ENCODE measurements around the gene NLK. TPM values are rescaled to one million over a fixed set of nuclear protein-coding genes. Genes with fewer than 3 reads are reported as not detected.

NLK gene
- 51.5 TPM for polyA plus RNA-seq (2013, experiment 1 of 4)
- polyA plus RNA-seq (2013, experiment 2 of 4): 50.1 TPM
- polyA plus RNA-seq (2013, experiment 3 of 4): 39.1 TPM
- polyA plus RNA-seq (2013, experiment 4 of 4): 41.4 TPM

DNA sequence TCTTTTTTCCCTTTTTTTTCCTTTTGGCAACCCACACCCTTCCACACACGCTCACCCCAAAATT is at the start of gene NLK:
TSS of gene NLK (plus strand) at position 21 of the 64 bp plus-strand sequence. CDS start 197 bp downstream, outside the sequence.
- Histone ChIP-seq H3K27ac (ENCODE audit: insufficient read depth, low read depth, low read length, poor library complexity, severe bottlenecking) (no peak within 1 kb of the TSS), H3K9me3 (ENCODE audit: control insufficient read depth, low read length) (peaks cover 2% of the 10 kb centered on the region), H3K36me3 (ENCODE audit: control insufficient read depth, insufficient read depth, low read length) (no peaks in the 10 kb centered on the region), H3K4me1 (ENCODE audit: control insufficient read depth, insufficient read depth, low read length) (peaks cover 5% of the 10 kb centered on the region), H3K4me3 (ENCODE audit: insufficient read depth, low read depth, low read length) (peak within 1 kb of the TSS; percentile 69), H3K27me3 (ENCODE audit: control insufficient read depth, insufficient read depth, low read length, poor library complexity, severe bottlenecking) (no peaks in the 10 kb centered on the region)
- no CpG with 5 or more reads among the region's 1 CpG for WGBS, 2 experiments

DNA sequence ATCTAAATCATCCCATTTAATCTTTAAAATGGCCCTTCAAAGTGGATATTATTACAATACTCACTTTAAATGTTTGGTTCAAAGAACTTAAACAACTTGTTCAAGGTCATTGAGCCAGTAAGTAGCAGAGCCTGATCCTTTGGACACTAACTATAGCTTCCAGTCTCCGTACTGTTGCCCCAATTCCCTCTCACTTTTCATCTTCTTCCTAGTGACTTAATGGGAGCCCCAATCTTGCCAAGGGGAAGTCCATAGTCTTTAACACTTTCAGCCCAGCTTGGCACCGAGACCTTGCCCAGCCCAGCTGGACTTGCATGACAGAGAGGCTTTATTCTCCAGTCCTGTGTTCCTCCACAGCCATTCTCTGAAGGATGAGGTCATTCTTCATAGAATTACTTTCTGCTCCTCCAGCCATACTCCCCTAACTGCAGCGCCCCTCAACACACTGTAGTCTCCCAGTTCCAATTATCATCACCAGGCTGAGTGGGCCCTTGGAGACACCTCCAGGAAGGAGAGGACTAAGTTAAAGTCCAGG is 49.2 kb upstream of the NLK start:
- H3K36me3 ChIP-seq (ENCODE audit: control insufficient read depth, insufficient read depth, low read length): no peaks in the 10 kb centered on the region
- H3K4me1 ChIP-seq (ENCODE audit: control insufficient read depth, insufficient read depth, low read length): peaks cover 19% of the 10 kb centered on the region
- H3K4me3 ChIP-seq (ENCODE audit: insufficient read depth, low read depth, low read length): no peak overlapping the region
- H3K27ac ChIP-seq (ENCODE audit: insufficient read depth, low read depth, low read length, poor library complexity, severe bottlenecking): no peak overlapping the region
- no peaks in the 10 kb centered on the region for H3K9me3 ChIP-seq (ENCODE audit: control insufficient read depth, low read length)
- no peaks in the 10 kb centered on the region for H3K27me3 ChIP-seq (ENCODE audit: control insufficient read depth, insufficient read depth, low read length, poor library complexity, severe bottlenecking)
- 88 to 91% methylated on average over 3 of the region's 3 CpGs for whole genome bisulfite sequencing, 2 experiments

DNA sequence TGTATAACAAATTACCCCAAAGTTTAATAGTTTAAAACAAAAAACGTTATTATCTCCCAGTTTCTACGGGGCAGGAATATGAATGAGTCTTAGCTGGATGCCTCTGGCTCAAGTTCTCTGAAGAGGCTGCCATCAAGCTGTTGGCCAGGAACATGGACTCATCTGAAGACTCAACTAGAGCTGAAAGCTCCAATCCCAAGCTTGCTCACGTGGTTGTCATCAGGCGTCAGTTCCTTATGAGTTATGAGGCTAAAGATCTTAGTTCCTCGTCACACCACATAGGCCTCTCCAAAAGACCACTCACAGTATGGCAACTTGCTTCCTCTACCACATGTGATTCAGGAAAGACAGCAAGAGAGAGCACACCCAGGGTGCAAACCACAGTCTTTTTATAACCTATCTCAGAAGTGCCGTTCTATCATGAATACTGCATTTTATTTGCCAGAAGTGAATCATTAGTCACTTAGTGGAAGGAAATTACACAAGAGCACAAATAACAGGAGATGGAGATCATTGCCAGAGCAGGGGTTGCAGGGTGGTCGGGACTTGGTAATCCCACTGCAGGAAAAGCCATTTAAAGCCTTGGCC is 48.7 kb upstream of the NLK start:
- no peaks in the 10 kb centered on the region for H3K36me3 ChIP-seq (ENCODE audit: control insufficient read depth, insufficient read depth, low read length)
- H3K4me3 ChIP-seq (ENCODE audit: insufficient read depth, low read depth, low read length): no peak overlapping the region
- no peak overlapping the region for H3K27ac ChIP-seq (ENCODE audit: insufficient read depth, low read depth, low read length, poor library complexity, severe bottlenecking)
- WGBS, 2 experiments: 91 to 93% methylated on average over 7 of the region's 7 CpGs
- H3K9me3 ChIP-seq (ENCODE audit: control insufficient read depth, low read length): no peaks in the 10 kb centered on the region
- no peaks in the 10 kb centered on the region for H3K27me3 ChIP-seq (ENCODE audit: control insufficient read depth, insufficient read depth, low read length, poor library complexity, severe bottlenecking)
- peaks cover 19% of the 10 kb centered on the region for H3K4me1 ChIP-seq (ENCODE audit: control insufficient read depth, insufficient read depth, low read length)

DNA sequence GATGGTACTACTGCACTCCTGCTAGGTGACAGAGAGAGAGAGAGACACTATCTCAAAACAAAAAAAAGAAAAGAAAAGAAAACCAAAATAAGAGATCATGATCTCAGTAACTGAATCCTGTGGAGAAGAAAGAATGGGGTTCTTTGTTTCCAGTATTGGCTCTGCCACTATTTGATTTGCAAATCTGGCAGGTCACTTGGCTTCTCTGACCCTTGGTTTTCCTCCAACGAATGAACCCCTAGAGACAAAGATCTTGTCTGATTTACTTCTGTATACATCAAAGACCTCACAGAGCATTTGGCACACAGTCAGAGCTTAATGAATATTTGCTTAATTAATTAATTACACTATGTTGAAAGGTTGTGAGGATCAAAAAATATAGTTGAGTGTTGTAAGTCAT is 47.9 kb upstream of the NLK start:
- no peak overlapping the region for H3K27ac ChIP-seq (ENCODE audit: insufficient read depth, low read depth, low read length, poor library complexity, severe bottlenecking)
- H3K9me3 ChIP-seq (ENCODE audit: control insufficient read depth, low read length): no peaks in the 10 kb centered on the region
- no peaks in the 10 kb centered on the region for H3K36me3 ChIP-seq (ENCODE audit: control insufficient read depth, insufficient read depth, low read length)
- 0 to 5% methylated on average over 1 of the region's 1 CpG for WGBS, 2 experiments
- H3K27me3 ChIP-seq (ENCODE audit: control insufficient read depth, insufficient read depth, low read length, poor library complexity, severe bottlenecking): no peaks in the 10 kb centered on the region
- H3K4me1 ChIP-seq (ENCODE audit: control insufficient read depth, insufficient read depth, low read length): peaks cover 19% of the 10 kb centered on the region
- H3K4me3 ChIP-seq (ENCODE audit: insufficient read depth, low read depth, low read length): no peak overlapping the region

- no peaks in the 10 kb centered on the region for H3K27me3 ChIP-seq (ENCODE audit: control insufficient read depth, insufficient read depth, low read length, poor library complexity, severe bottlenecking)
- no peak overlapping the region for H3K4me3 ChIP-seq (ENCODE audit: insufficient read depth, low read depth, low read length)
- WGBS, 2 experiments: 25 to 50% methylated on average over 1 of the region's 1 CpG
- peaks cover 19% of the 10 kb centered on the region for H3K4me1 ChIP-seq (ENCODE audit: control insufficient read depth, insufficient read depth, low read length)
- H3K9me3 ChIP-seq (ENCODE audit: control insufficient read depth, low read length): no peaks in the 10 kb centered on the region
- no peak overlapping the region for H3K27ac ChIP-seq (ENCODE audit: insufficient read depth, low read depth, low read length, poor library complexity, severe bottlenecking)
- H3K36me3 ChIP-seq (ENCODE audit: control insufficient read depth, insufficient read depth, low read length): no peaks in the 10 kb centered on the region
These were observed 46.9 kb upstream of the NLK start for GRCh38 chr17:27995554-27995953.

GRCh38 chr17:27996202-27997043 is 46.1 kb upstream of the NLK start:
- H3K4me3 ChIP-seq (ENCODE audit: insufficient read depth, low read depth, low read length): no peak overlapping the region
- H3K4me1 ChIP-seq (ENCODE audit: control insufficient read depth, insufficient read depth, low read length): peaks cover 27% of the 10 kb centered on the region
- 75% methylated on average over 12 of the region's 12 CpGs for WGBS, 2 experiments
- no peaks in the 10 kb centered on the region for H3K9me3 ChIP-seq (ENCODE audit: control insufficient read depth, low read length)
- H3K27ac ChIP-seq (ENCODE audit: insufficient read depth, low read depth, low read length, poor library complexity, severe bottlenecking): no peak overlapping the region
- no peaks in the 10 kb centered on the region for H3K27me3 ChIP-seq (ENCODE audit: control insufficient read depth, insufficient read depth, low read length, poor library complexity, severe bottlenecking)
- no peaks in the 10 kb centered on the region for H3K36me3 ChIP-seq (ENCODE audit: control insufficient read depth, insufficient read depth, low read length)

DNA sequence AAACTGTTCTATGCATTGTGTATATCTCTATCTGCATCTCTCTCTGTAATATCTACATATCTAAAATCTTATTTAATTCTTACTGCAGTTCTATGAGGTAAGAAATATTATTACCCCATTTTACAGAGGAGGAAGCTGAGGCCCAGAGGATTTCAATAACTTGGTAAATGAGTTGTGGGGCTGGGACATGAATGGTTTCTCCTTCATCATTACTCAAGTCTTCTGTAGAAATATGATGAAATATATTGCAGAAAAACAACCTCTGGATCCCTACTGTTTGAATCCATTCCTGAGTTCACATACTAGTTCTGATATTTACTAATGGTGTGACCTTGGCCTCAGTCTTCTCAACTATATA is 45.5 kb upstream of the NLK start:
- Histone ChIP-seq H3K27ac (ENCODE audit: insufficient read depth, low read depth, low read length, poor library complexity, severe bottlenecking) (no peak overlapping the region), H3K27me3 (ENCODE audit: control insufficient read depth, insufficient read depth, low read length, poor library complexity, severe bottlenecking) (no peaks in the 10 kb centered on the region), H3K4me3 (ENCODE audit: insufficient read depth, low read depth, low read length) (no peak overlapping the region), H3K9me3 (ENCODE audit: control insufficient read depth, low read length) (no peaks in the 10 kb centered on the region), H3K4me1 (ENCODE audit: control insufficient read depth, insufficient read depth, low read length) (peaks cover 27% of the 10 kb centered on the region), H3K36me3 (ENCODE audit: control insufficient read depth, insufficient read depth, low read length) (no peaks in the 10 kb centered on the region)

GRCh38 chr17:27997522-27997921 is 45.0 kb upstream of the NLK start:
- no peaks in the 10 kb centered on the region for H3K9me3 ChIP-seq (ENCODE audit: control insufficient read depth, low read length)
- WGBS, 2 experiments: 77 to 83% methylated on average over 3 of the region's 3 CpGs
- H3K27ac ChIP-seq (ENCODE audit: insufficient read depth, low read depth, low read length, poor library complexity, severe bottlenecking): no peak overlapping the region

GRCh38 chr17:28001149-28001548 is 41.3 kb upstream of the NLK start:
- 57 to 61% methylated on average over 3 of the region's 3 CpGs for WGBS, 2 experiments

More at GRCh38 chr17:27997522-27997921, 45.0 kb upstream of the NLK start:
- no peak overlapping the region for H3K4me3 ChIP-seq (ENCODE audit: insufficient read depth, low read depth, low read length)
- H3K27me3 ChIP-seq (ENCODE audit: control insufficient read depth, insufficient read depth, low read length, poor library complexity, severe bottlenecking): no peaks in the 10 kb centered on the region
- H3K36me3 ChIP-seq (ENCODE audit: control insufficient read depth, insufficient read depth, low read length): no peaks in the 10 kb centered on the region
- peaks cover 27% of the 10 kb centered on the region for H3K4me1 ChIP-seq (ENCODE audit: control insufficient read depth, insufficient read depth, low read length)

DNA sequence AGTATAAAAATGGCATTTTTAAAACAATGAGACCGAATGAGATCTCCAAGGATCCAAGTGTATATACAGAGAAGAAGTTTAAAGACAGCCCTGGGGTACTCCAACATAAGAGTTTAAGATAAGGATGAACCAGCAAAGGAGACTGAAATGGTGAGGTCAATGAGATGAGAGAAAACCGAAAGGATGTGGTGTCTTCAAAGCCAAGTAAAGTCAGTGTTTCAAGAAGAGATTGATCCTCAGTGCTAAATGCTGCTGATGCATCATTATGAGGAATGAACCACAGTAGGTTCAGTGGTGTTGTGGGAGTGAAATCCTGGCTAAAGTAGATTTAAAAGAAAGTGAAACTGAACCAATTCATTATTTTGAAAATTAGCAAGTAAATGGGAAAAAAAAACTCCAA is 38.1 kb upstream of the NLK start:
- Histone ChIP-seq H3K27me3 (ENCODE audit: control insufficient read depth, insufficient read depth, low read length, poor library complexity, severe bottlenecking) (peaks cover 3% of the 10 kb centered on the region), H3K4me1 (ENCODE audit: control insufficient read depth, insufficient read depth, low read length) (peaks cover 7% of the 10 kb centered on the region), H3K27ac (ENCODE audit: insufficient read depth, low read depth, low read length, poor library complexity, severe bottlenecking) (no peak overlapping the region), H3K9me3 (ENCODE audit: control insufficient read depth, low read length) (no peaks in the 10 kb centered on the region), H3K36me3 (ENCODE audit: control insufficient read depth, insufficient read depth, low read length) (no peaks in the 10 kb centered on the region), H3K4me3 (ENCODE audit: insufficient read depth, low read depth, low read length) (no peak overlapping the region)
- WGBS, 2 experiments: 88 to 90% methylated on average over 2 of the region's 2 CpGs

More at GRCh38 chr17:28001149-28001548, 41.3 kb upstream of the NLK start:
- Histone ChIP-seq H3K27me3 (ENCODE audit: control insufficient read depth, insufficient read depth, low read length, poor library complexity, severe bottlenecking) (no peaks in the 10 kb centered on the region), H3K9me3 (ENCODE audit: control insufficient read depth, low read length) (no peaks in the 10 kb centered on the region), H3K36me3 (ENCODE audit: control insufficient read depth, insufficient read depth, low read length) (no peaks in the 10 kb centered on the region), H3K4me1 (ENCODE audit: control insufficient read depth, insufficient read depth, low read length) (peaks cover 12% of the 10 kb centered on the region), H3K27ac (ENCODE audit: insufficient read depth, low read depth, low read length, poor library complexity, severe bottlenecking) (no peak overlapping the region), H3K4me3 (ENCODE audit: insufficient read depth, low read depth, low read length) (no peak overlapping the region)

All from ectodermal cell (in vitro differentiated cells).